Tibial nerve (tissue), 4 donors: Measurements from ENCODE around the gene KCNK6. TPM values are rescaled to one million over a fixed set of nuclear protein-coding genes. Genes with fewer than 3 reads are reported as not detected.

Source experiments
- DNase-seq, 2 donors: peaks; one replicate each; pipeline ENCODE4 v3.0.0-alpha.2; 2019; ENCODE audit warnings: low spot score in 2 of 2
- H3K27ac ChIP-seq, 4 donors: fragments of 200-600 bp; sonication (generic) in 3 of 4; one replicate each; pipeline ENCODE4 v1.5.1; 2017 to 2019; ENCODE audit warnings: mild to moderate bottlenecking in 1 of 4
- H3K27me3 ChIP-seq, 2 donors: fragments of 200-600 bp; sonication (generic) in 1 of 2; one replicate each; pipeline versions ENCODE4 v1.5.1 to v1.6.0; 2017 to 2019
- H3K36me3 ChIP-seq, 3 donors: fragments of 200-600 bp; sonication (generic); one replicate each; pipeline ENCODE4 v1.5.1; 2018 to 2019
- H3K4me1 ChIP-seq, 4 donors: fragments of 200-600 bp; sonication (generic) in 3 of 4; one replicate each; pipeline ENCODE4 v1.5.1; 2017 to 2019
- H3K4me3 ChIP-seq, 4 donors: fragments of 200-600 bp; sonication (generic) in 3 of 4; one replicate each; pipeline ENCODE4 v1.5.1; 2017 to 2019; ENCODE audit warnings: mild to moderate bottlenecking in 1 of 4, moderate library complexity in 1 of 4
- H3K9me3 ChIP-seq, 4 donors: fragments of 200-600 bp; sonication (generic) in 3 of 4; one replicate each; pipeline ENCODE4 v1.5.1; 2017 to 2019
- EP300 ChIP-seq, 2 donors: sonication (generic); formaldehyde crosslinking; IDR thresholded peaks; one replicate each; pipeline ENCODE4 v1.6.1; 2017; ENCODE audit warnings: antibody characterized with exemption in 2 of 2, mild to moderate bottlenecking in 1 of 2
- POLR2A ChIP-seq, 2 donors: fragments of 450-650 bp; IDR thresholded peaks; one replicate each; pipeline ENCODE4 v1.6.1; 2017; ENCODE audit warnings: antibody characterized with exemption in 2 of 2, mild to moderate bottlenecking in 2 of 2, moderate library complexity in 2 of 2
- WGBS, 2 donors: methylation state at CpG; one replicate each; pipeline ENCODE4 v1.1.5; 2018; 5-methylcytosine and 5-hydroxymethylcytosine counted together
- total RNA-seq, 4 donors: library from RNA; depleted of rRNA; stranded (reverse); fragments of >200 nt; gene quantifications; one replicate each; pipeline ENCODE4 v1.1.0, GENCODE V29; 2016
- TF ChIP-seq, protein P1 (sequence below), 5 experiments: fragments of 200-600 bp in 3 of 5; fragments of 450-650 bp in 2 of 5; sonication (generic) in 3 of 5; IDR thresholded peaks; one replicate each; pipeline ENCODE4 v1.5.1; 2016 to 2019; ENCODE audit warnings: antibody characterized with exemption in 5 of 5, mild to moderate bottlenecking in 3 of 5, moderate library complexity in 2 of 5

KCNK6 gene
- total RNA-seq, 4 donors from 2014 or later = 2.6 to 5.4 (median 3.3) TPM

DNA sequence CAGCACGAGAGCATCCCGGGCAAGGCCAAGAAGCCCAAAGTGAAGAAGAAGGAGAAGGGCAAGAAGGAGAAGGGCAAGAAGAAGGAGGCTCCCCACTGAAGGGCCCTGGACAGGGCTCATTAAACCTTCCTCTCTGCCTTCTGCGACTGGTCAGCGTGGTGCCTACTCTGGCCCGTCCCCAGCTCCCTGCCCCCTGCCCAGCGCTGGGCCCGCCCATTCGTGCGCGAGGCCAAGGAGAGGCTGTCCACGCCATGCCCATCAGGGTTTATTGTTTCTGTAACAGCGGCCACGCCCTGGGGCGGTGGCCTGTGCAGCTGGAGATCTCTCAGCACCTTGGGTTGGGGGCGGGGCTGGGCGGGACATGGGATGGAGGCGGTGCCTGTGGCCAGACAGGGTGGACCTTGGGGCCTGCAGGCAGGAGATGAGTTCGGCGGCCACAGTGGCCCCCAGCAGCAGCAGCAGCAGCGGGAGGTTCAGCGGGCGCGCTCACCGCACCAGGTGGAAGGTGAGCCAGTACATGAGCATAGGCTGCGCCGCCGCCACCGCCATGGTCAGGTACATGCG lies 14.7 kb upstream of the KCNK6 start:
- DNase-seq = peak in 1 of 2 donors; percentile 51
- 57 to 67% methylated on average over 19 to 26 of the region's 29 CpGs for WGBS, 2 donors
- peaks cover 0 to 68% (median 0%) of the 10 kb centered on the region in 3 donors for H3K36me3 ChIP-seq

DNA sequence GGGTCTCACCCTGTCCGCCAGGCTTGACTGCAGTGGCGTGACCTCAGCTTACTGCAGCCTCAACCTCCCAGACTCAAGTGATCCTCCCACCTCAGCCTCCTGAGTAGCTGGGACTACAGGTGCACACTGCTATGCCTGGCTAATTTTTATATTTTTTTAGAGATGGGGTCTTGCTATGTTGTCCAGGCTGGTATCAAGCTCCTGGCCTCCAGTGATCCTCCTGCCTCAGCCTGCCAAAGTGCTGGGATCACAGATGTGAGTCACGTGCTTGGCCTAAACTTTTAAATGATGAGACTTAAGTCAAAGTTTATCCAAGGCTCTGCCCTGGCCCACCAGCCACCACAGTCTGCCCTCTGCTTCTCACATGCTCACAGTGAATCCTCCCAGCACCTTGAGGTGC lies 13.4 kb upstream of the KCNK6 start:
- Histone ChIP-seq H3K27ac (no peak overlapping the region), H3K27me3 (no peaks in the 10 kb centered on the region), H3K36me3 (peaks cover 0 to 75% (median 0%) of the 10 kb centered on the region in 3 donors), H3K4me1 (peaks cover 0 to 3% (median 0%) of the 10 kb centered on the region in 4 donors), H3K4me3 (no peak overlapping the region), H3K9me3 (no peaks in the 10 kb centered on the region)
- WGBS, 2 donors = 88 to 93% methylated on average over 3 of the region's 3 CpGs
- TF ChIP-seq, protein P1, sequence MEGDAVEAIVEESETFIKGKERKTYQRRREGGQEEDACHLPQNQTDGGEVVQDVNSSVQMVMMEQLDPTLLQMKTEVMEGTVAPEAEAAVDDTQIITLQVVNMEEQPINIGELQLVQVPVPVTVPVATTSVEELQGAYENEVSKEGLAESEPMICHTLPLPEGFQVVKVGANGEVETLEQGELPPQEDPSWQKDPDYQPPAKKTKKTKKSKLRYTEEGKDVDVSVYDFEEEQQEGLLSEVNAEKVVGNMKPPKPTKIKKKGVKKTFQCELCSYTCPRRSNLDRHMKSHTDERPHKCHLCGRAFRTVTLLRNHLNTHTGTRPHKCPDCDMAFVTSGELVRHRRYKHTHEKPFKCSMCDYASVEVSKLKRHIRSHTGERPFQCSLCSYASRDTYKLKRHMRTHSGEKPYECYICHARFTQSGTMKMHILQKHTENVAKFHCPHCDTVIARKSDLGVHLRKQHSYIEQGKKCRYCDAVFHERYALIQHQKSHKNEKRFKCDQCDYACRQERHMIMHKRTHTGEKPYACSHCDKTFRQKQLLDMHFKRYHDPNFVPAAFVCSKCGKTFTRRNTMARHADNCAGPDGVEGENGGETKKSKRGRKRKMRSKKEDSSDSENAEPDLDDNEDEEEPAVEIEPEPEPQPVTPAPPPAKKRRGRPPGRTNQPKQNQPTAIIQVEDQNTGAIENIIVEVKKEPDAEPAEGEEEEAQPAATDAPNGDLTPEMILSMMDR (IDR thresholded peaks at IDR 0.05) = no peak
- no peak for TF ChIP-seq POLR2A (IDR thresholded peaks at IDR 0.05)
- no peak for DNase-seq

More for the DNA sequence above, 14.7 kb upstream of the KCNK6 start:
- Histone ChIP-seq H3K27me3 (no peaks in the 10 kb centered on the region), H3K27ac (peak overlapping the region in 3 of 4 donors; percentile 63 to 85 (median 76)), H3K4me1 (peaks cover 0 to 8% (median 0%) of the 10 kb centered on the region in 4 donors), H3K9me3 (no peaks in the 10 kb centered on the region), H3K4me3 (peak overlapping the region in 2 of 4 donors; percentile 23 to 46)
- TF ChIP-seq, protein P1 (IDR thresholded peaks at IDR 0.05) = no peak
- TF ChIP-seq POLR2A (IDR thresholded peaks at IDR 0.05) = peak in 1 of 2 donors; percentile 26
- TF ChIP-seq EP300 (IDR thresholded peaks at IDR 0.05) = no peak

DNA sequence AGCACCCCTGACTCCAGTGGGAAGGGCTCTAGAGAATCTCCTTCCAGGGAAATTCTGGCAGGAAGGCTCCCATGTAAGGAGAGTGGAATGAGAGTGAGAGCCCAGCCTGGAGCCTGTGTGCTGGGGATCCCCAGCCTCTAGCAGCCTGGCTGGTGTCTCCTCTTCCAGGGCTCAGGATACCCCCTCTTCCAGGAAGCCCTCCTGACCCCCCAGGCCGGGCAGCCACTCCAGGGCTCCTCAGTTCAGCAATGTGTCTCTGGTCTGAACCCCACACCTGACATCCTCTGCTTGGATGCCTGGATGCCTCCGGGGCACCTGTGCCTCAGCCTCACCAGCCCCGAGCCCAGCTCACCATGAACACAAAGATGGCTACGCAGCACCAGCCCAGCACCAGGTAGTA lies 12.6 kb upstream of the KCNK6 start:
- 93 to 96% methylated on average over 3 to 4 of the region's 4 CpGs for WGBS, 2 donors
- H3K36me3 ChIP-seq = peaks cover 0 to 75% (median 0%) of the 10 kb centered on the region in 3 donors
- TF ChIP-seq, protein P1 (IDR thresholded peaks at IDR 0.05) = no peak
- no peak for TF ChIP-seq POLR2A (IDR thresholded peaks at IDR 0.05)
- no peak for TF ChIP-seq EP300 (IDR thresholded peaks at IDR 0.05)

DNA sequence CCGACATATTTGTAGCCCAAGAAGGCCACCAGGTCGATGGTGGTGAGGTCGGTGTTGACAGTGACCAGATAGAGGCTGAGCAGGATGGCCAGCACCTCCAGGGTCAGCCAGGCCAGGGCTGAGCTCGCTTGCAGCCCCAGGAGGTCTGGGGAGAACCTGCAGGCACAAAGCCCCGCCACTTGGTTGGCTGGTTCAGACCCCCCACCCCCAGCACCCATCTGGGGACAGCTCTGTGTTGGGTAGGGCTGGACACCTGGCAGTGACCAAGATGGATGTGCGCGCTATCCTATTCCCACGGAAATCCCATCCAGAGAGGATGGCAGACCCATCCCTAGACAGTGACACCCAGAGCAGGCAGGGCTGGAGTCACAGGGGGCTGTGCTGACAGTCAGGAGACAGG lies 12.0 kb upstream of the KCNK6 start:
- Histone ChIP-seq H3K36me3 (peaks cover 0 to 75% (median 0%) of the 10 kb centered on the region in 3 donors), H3K4me1 (peaks cover 0 to 3% (median 0%) of the 10 kb centered on the region in 4 donors), H3K4me3 (no peak overlapping the region), H3K9me3 (no peaks in the 10 kb centered on the region), H3K27me3 (no peaks in the 10 kb centered on the region), H3K27ac (no peak overlapping the region)
- no peak for DNase-seq
- 90 to 91% methylated on average over 5 to 8 of the region's 8 CpGs for WGBS, 2 donors
- TF ChIP-seq EP300 (IDR thresholded peaks at IDR 0.05) (no peak), POLR2A (IDR thresholded peaks at IDR 0.05) (no peak)
- TF ChIP-seq, protein P1 (IDR thresholded peaks at IDR 0.05) = no peak

More for the DNA sequence above, 12.6 kb upstream of the KCNK6 start:
- H3K9me3 ChIP-seq = no peaks in the 10 kb centered on the region
- peaks cover 0 to 3% (median 0%) of the 10 kb centered on the region in 4 donors for H3K4me1 ChIP-seq
- H3K27me3 ChIP-seq = no peaks in the 10 kb centered on the region
- no peak overlapping the region for H3K27ac ChIP-seq
- DNase-seq = no peak
- H3K4me3 ChIP-seq = no peak overlapping the region

DNA sequence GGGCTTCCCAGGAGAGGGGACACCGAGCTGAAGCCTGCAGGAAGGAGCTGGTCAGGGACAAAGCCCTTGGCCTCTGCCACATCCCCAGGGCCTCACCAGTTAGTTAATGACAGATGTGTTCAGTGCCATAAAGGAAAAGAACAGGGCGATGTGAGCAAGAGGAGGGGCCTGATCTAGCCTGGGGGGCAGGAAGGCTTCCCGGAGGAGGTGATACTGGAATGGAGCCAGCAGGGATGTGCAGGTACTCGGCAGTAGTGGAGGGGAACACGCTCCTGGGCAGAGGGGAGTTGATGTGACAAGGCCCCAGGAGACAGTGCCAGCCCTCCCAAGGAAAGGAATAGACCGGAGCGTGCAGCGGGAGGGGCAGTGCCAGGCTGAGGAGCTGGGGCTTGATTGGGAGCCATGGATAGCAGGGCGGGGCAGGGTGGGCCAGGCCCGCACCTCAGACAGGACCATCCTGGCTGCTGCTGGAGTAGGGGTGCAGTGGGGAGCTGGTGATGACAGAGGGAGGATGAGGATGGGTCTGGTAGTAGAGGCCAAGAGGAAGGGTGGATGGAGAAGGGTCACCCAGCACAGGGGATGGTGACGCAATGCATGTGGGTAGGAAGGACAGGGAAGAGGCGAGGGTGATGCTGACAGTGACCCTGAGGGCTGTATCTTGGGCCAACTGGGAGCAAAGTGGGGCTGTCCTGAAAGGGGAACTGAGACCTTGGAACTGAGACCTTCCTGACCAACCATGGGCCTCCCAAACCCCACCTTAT lies 11.5 kb upstream of the KCNK6 start:
- no peaks in the 10 kb centered on the region for H3K27me3 ChIP-seq
- 84 to 87% methylated on average over 12 of the region's 12 CpGs for WGBS, 2 donors
- H3K4me1 ChIP-seq = peaks cover 0 to 3% (median 0%) of the 10 kb centered on the region in 4 donors
- no peak overlapping the region for H3K4me3 ChIP-seq
- no peak for TF ChIP-seq EP300 (IDR thresholded peaks at IDR 0.05)
- TF ChIP-seq, protein P1 (IDR thresholded peaks at IDR 0.05) = no peak
- TF ChIP-seq POLR2A (IDR thresholded peaks at IDR 0.05) = no peak
- H3K36me3 ChIP-seq = peaks cover 0 to 75% (median 0%) of the 10 kb centered on the region in 3 donors
- H3K9me3 ChIP-seq = no peaks in the 10 kb centered on the region
- no peak for DNase-seq
- no peak overlapping the region for H3K27ac ChIP-seq
